Activated CD4-positive, alpha-beta T cell treated with anti-CD3 and anti-CD28 coated beads, Interleukin-10, Interleukin-2, amounts not matched to agents 100 ng/mL and 50 ng/mL, durations not matched to agents 16 hours and 8 hours (primary cell): Measurements from ENCODE around the gene PTCHD1.

Experiments
- DNase-seq: peaks from one replicate; pipeline ENCODE4 v3.0.0-alpha.2; 2020

PTCHD1 gene

GRCh38 chrX:23334848-23335599 is at the start of gene PTCHD1:
PTCHD1 (plus strand) TSS chrX:23334849; CDS start chrX:23334876, 27 bp downstream.
- DNase-seq, result no peak

- no peak for DNase-seq
These were observed 47.9 kb upstream of the PTCHD1 start for GRCh38 chrX:23286731-23287130.

- no peak for DNase-seq
These were observed 47.4 kb upstream of the PTCHD1 start for GRCh38 chrX:23287191-23287725.

DNA sequence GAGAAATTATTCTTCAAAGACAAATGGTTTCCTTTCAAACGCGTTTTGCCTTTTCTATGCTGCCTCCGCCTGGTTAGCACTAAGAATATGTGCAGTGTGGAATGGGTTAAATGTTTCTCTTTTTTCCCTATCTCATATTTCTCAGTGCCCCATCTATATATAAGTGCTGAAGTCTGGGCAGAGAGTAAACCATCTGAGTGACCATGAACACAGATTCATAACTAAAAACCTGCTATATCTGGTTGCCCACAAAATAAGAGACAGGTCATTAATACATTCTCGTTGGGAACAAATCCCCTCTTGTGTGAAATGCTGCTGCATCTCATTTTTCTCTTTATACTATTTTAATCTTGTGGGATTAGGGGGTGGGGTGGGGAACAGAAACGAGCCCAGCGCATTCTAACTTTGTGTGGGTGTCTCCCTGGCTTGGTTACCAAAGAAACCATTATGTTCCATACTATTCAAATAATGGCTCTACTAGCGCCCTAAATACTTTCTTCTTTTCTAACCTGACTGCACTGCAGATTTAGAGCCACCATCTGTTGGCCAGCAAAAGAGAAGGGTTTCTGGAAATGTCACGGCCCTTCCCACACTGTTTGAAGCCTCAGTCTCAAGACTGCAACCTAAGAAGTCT is 42.2 kb upstream of the PTCHD1 start:
- no peak for DNase-seq

- DNase-seq, result no peak
These were observed 41.5 kb upstream of the PTCHD1 start for GRCh38 chrX:23292988-23293651.

GRCh38 chrX:23304881-23305280 is 29.8 kb upstream of the PTCHD1 start:
- DNase-seq, result no peak

- DNase-seq, result no peak
These were observed 22.9 kb upstream of the PTCHD1 start for GRCh38 chrX:23311731-23312130.

GRCh38 chrX:23312136-23312535 is 22.5 kb upstream of the PTCHD1 start:
- DNase-seq, result no peak

- DNase-seq, result peak; percentile 48
These were observed 16.6 kb upstream of the PTCHD1 start for GRCh38 chrX:23317799-23318724.

- DNase-seq, result no peak
These were observed 7.5 kb upstream of the PTCHD1 start for GRCh38 chrX:23327104-23327503.

GRCh38 chrX:23331701-23332100 is 2.9 kb upstream of the PTCHD1 start:
- DNase-seq, result no peak

GRCh38 chrX:23332101-23332887 is 2.4 kb upstream of the PTCHD1 start:
- DNase-seq, result peak; percentile 2

DNA sequence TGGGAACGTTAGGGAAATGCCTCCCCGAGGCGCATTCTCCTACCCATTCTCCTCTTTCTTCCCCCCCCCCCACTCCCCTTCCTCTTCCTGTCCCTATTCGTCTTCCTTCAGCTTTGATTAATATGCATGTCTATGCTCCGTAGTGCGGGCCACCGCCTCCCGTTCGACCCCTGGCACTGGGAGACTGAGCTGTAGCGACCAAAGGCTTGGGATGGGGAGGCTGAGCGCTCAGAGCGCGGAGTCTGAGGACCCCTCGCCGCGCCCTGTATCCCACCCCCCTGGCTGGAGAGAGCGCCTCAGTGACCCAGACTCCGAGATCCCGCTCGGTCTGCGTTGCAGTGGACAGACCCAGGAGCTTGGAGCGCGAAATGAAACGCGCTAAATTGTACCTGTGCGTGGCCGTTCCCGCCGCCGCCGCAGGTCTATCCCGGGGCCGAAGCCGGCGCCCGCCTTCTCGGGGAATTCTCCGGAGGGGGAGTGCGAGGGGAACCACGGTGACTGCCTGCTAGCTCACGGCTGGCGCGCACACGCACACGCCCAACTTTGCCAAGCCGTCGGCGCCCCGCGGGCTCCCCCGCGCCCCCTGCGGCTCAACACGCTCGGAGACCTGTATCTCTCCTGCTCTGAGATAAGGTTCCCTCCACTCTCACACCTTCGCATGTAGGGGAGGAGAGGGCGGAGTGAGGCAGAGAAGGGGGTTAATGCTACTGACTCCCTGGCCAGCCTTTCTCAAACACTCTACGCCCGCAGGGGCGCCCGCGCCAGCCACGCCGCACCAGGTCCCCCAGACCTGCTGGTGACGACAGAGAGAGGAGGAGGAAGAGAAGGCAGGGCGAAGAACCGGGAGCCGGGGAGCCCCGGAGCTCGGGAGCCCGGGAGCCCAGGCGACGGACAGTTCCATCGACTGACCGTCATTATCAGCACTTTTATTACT is 1.5 kb upstream of the PTCHD1 start:
- no peak for DNase-seq

- DNase-seq, result no peak
These were observed 668 bp upstream of the PTCHD1 start for GRCh38 chrX:23333842-23334520.

DNA sequence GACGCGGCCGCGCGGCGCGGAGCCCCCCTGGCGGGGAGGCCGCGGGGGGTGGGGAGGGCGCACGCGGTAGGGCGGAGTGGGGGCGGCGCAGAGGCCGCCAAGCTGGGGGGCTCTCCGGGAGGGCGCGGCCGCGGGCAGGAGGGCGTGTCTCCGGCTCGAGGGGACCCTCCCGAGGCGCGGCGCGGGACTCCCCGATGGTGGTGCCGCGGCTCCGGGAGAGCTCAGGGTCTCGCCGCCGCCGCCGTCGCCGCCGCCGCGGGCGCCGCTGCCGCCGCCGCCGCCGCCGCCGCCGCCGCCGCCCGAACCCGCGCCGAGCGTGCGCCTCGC is 165 bp upstream of the PTCHD1 start:
- DNase-seq, result no peak

DNA sequence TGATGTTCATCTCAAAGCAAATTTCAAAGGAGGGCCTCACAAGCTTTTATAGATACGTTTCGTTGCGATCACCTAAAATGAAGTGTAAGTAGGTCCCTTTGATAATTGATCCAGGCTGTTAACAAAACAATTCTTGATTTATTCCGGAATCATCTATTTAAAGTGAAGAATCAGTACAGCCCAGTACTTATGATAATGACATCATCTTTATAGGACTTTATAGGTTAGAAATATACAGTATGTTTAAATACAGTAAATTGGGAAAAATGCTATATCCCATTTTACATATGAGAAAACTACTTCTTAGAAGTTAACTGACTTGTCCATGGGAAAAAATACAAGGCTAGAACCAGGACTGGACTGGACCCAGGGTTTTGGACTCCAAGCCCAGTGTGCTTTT is 3.7 kb downstream of the PTCHD1 start:
- no peak for DNase-seq

DNA sequence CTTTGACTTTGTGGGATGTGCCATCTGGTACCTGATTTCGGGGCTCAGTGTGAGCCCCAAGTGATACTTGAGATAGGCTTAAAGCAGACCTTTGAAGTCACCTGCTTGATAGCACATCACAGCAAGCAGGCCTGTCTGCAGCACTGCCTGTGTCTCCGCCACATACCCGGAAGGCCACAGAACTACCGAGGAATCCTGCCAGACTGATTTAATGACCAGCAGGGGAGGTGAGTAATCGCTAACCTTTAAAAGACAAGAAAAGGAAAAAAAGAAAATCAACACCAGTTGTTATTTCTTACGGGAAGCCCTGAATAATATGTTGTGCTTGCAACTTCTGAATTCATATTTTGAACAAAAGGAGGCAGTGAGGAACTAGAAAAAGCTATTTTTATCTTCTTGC is 6.8 kb downstream of the PTCHD1 start:
- DNase-seq, result no peak

DNA sequence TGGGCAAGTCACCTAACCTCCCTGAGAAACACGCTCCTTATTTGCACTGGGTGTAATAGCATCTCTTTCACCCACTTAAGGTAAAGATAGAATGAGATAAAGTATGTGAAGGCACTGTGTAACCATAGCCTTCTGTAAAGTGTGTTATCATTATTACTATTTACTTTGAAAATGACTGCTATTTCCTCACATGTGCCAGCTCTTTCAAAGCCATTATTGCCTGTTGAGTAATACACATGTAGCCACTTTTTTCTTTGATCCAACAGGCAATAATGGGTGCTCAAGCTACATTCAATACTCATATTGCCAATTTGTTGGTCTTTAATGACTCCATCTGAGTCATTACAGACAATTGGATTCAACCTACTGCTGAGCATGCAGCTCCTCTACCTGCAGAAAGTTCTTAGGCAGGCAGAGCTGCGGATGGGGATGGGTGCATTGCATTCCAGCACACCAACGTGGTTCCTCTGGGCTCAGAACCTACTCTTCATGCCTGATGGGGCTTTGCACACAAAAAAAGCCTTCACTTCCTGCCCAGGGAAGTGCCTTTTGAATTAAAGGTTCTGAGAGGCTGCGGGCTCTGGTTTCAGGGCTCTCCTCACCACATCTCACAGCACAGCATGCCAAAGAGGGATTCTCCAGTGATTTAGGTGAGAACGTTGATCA is 9.7 kb downstream of the PTCHD1 start:
- peak; percentile 18 for DNase-seq

GRCh38 chrX:23344904-23345271 is 10.2 kb downstream of the PTCHD1 start:
- no peak for DNase-seq

DNA sequence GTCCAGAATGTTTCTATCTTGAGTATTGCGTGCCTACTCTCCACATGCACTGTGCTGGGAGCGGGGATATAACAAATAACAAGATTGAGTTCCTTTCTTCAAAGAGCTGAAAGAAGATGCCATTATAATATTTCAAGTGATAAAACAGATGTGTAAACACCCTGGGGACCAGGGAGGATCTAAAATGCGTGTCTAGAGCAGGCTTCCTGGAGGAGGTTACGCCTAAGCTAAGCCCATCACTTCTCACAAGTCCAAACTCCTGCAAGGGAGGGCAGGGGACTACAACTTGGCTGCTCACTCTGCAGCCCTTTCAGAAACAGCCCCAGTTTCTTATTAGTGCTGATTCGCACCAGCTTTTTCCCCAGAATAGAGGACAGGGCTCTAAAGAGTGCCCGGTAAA is 21.5 kb downstream of the PTCHD1 start:
- DNase-seq, result no peak
